Measurements from ENCODE around the gene PILRA. TPM values are rescaled to one million over a fixed set of nuclear protein-coding genes. Genes with fewer than 3 reads are reported as not detected.
"Not testable (repeated sequence)": the region's sequence is repeated elsewhere in the genome, so short reads cannot be mapped to it uniquely, and the experiment has no call there.

Gene PILRA
- total and polyA plus RNA-seq, 2 experiments from 2014 or later = 1.7 TPM; not detected in 1

- Histone ChIP-seq H2AFZ (peak overlapping the region; percentile 91), H3K4me3 (peak overlapping the region; percentile 97), H3K27me3 (replicated peaks; ENCODE audit: insufficient read depth) (no peaks in the 10 kb centered on the region), H3K79me2 (ENCODE audit: insufficient read depth) (peaks cover 52% of the 10 kb centered on the region), H3K4me1 (ENCODE audit: insufficient read depth) (peaks cover 19% of the 10 kb centered on the region; the same call in 1 of the 2 replicates), H3K4me2 (ENCODE audit: unreplicated experiment) (peak overlapping the region; percentile 86), H3K9me3 (ENCODE audit: low read depth) (no peaks in the 10 kb centered on the region), H3K9ac (peak overlapping the region; percentile 95), H3K9me2 (ENCODE audit: insufficient read depth) (no peaks in the 10 kb centered on the region), H3K27ac (peak overlapping the region; percentile 81), H4K20me1 (ENCODE audit: insufficient read depth) (no peaks in the 10 kb centered on the region), H3F3A (ENCODE audit: insufficient read depth) (peaks cover 36% of the 10 kb centered on the region), H3K36me3 (ENCODE audit: low read depth) (peaks cover 3% of the 10 kb centered on the region; the same call in 1 of the 2 replicates)
- no peak for TF ChIP-seq EZH2 (IDR thresholded peaks at IDR 0.05; ENCODE audit: insufficient read depth, poor library complexity, severe bottlenecking)
- no peak for TF ChIP-seq EZH2phosphoT487 (IDR thresholded peaks at IDR 0.05; ENCODE audit: insufficient read depth, low read depth)
- DNase-seq = peak; percentile 61
- in situ Hi-C loops (cut with MboI) = no loop called here
- 5 to 6% methylated on average over 46 to 54 of the region's 81 CpGs for whole genome bisulfite sequencing, 2 experiments (ENCODE audit: low coverage in 1 of 2, low lambda C conversion rate in 2 of 2, missing lambda C conversion rate in 2 of 2)
These were observed 62.4 kb downstream of the PILRA start for GRCh38 chr7:100435401-100436304.

DNA sequence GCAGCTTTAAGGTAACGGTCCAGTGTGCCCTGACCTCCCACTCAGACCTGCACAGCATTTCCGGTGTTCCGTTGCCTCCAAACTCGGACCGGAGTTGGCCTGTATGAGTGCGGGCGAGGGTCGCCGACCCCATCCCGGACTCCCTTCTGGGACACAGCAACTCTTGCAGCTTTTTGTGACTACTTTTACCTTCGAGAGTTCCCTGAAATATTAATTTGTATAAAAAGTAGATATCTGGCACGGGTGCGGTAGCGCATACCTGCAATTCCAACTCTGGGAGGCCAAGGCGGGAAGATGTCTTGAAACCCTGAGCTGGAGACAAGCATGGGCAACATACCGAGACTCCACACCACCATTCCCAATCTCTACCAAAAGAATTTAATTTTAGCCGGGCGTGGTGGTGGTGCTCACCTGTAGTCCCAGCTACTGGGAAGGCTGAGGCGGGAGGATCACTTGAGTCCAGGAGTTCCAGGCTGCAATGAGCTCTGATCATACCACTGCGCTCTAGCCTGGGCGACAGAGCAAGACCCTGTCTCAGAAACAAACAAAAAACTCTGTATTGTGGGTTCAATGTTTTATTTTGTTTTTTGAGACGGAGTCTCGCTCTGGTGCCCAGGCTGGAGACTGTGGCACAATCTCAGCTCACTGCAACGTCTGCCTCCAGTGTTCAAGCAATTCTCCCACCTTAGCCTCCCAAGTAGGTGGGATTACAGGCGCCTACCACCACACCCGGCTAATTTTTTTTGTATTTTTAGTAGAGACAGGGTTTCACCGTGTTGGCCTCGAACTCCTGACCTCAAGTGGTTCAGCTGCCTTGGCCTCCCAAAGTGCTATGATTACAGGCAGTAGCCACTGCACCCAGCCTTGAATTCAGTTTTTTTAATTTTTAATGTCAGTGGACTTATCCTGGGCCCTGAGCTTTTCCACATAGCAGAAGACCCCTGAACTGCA, 64.1 kb downstream of the PILRA start:
- DNase-seq = no peak
- in situ Hi-C loops (cut with MboI) = no loop called here
- Histone ChIP-seq H3K36me3 (ENCODE audit: low read depth) (peaks cover 3% of the 10 kb centered on the region; the same call in 1 of the 2 replicates), H3K27ac (no peak overlapping the region), H3K79me2 (ENCODE audit: insufficient read depth) (peaks cover 35% of the 10 kb centered on the region), H3K4me1 (ENCODE audit: insufficient read depth) (peaks cover 5% of the 10 kb centered on the region; the same call in 1 of the 2 replicates), H3K4me3 (peak overlapping the region; percentile 97), H3K9me2 (ENCODE audit: insufficient read depth) (no peaks in the 10 kb centered on the region), H4K20me1 (ENCODE audit: insufficient read depth) (no peaks in the 10 kb centered on the region), H3K4me2 (ENCODE audit: unreplicated experiment) (peak overlapping the region; percentile 86), H3K27me3 (replicated peaks; ENCODE audit: insufficient read depth) (no peaks in the 10 kb centered on the region), H3F3A (ENCODE audit: insufficient read depth) (peaks cover 30% of the 10 kb centered on the region), H2AFZ (peak overlapping the region; percentile 91), H3K9ac (peak overlapping the region; percentile 95), H3K9me3 (ENCODE audit: low read depth) (no peaks in the 10 kb centered on the region)
- WGBS, 2 experiments (ENCODE audit: low coverage in 1 of 2, low lambda C conversion rate in 2 of 2, missing lambda C conversion rate in 2 of 2) = 81 to 83% methylated on average over 27 to 28 of the region's 28 CpGs
- no peak for TF ChIP-seq EZH2phosphoT487 (IDR thresholded peaks at IDR 0.05; ENCODE audit: insufficient read depth, low read depth)
- TF ChIP-seq EZH2 (IDR thresholded peaks at IDR 0.05; ENCODE audit: insufficient read depth, poor library complexity, severe bottlenecking) = no peak

GRCh38 chr7:100438172-100438571, 64.9 kb downstream of the PILRA start:
- peaks cover 5% of the 10 kb centered on the region; the same call in 1 of the 2 replicates for H3K4me1 ChIP-seq (ENCODE audit: insufficient read depth)
- H3F3A ChIP-seq (ENCODE audit: insufficient read depth) = peaks cover 30% of the 10 kb centered on the region
- no peak overlapping the region for H3K27ac ChIP-seq
- no peaks in the 10 kb centered on the region for H3K9me2 ChIP-seq (ENCODE audit: insufficient read depth)
- peaks cover 27% of the 10 kb centered on the region for H3K79me2 ChIP-seq (ENCODE audit: insufficient read depth)
- no peak overlapping the region for H2AFZ ChIP-seq
- H3K4me3 ChIP-seq = no peak overlapping the region
- H3K27me3 ChIP-seq (replicated peaks; ENCODE audit: insufficient read depth) = no peaks in the 10 kb centered on the region
- in situ Hi-C loops (cut with MboI) = no loop called here
- WGBS, 2 experiments (ENCODE audit: low coverage in 1 of 2, low lambda C conversion rate in 2 of 2, missing lambda C conversion rate in 2 of 2) = 51 to 52% methylated on average over 2 of the region's 2 CpGs
- H3K9me3 ChIP-seq (ENCODE audit: low read depth) = no peaks in the 10 kb centered on the region
- no peak for DNase-seq
- H3K36me3 ChIP-seq (ENCODE audit: low read depth) = peaks cover 3% of the 10 kb centered on the region; the same call in 1 of the 2 replicates
- H3K4me2 ChIP-seq (ENCODE audit: unreplicated experiment) = no peak overlapping the region
- H3K9ac ChIP-seq = no peak overlapping the region
- TF ChIP-seq EZH2phosphoT487 (IDR thresholded peaks at IDR 0.05; ENCODE audit: insufficient read depth, low read depth) (no peak), EZH2 (IDR thresholded peaks at IDR 0.05; ENCODE audit: insufficient read depth, poor library complexity, severe bottlenecking) (no peak)
- no peaks in the 10 kb centered on the region for H4K20me1 ChIP-seq (ENCODE audit: insufficient read depth)

DNA sequence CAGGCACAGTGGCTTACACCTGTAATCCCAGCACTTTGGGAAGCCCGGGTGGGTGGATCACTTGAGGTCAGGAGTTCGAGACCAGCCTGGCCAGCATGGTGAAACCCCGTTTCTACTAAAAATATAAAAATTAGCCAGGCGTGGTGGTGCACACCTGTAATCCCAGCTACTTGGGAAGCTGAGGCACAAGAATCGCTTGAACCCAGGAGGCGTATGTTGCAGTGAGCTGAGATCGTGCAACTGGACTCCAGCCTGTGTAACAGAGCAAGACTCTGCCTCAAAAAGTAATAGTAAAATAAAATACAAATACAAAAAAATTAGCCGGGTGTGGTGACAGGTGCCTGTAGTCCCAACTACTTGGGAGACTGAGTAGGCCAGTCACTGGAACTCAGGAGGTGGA, 65.4 kb downstream of the PILRA start:
- 0 out of 2 replicates have a peak overlapping the region, but pooled peaks have one; percentile 59 for H3K27ac ChIP-seq
- H3K4me2 ChIP-seq (ENCODE audit: unreplicated experiment); H3K4me3 ChIP-seq; DNase-seq; in situ Hi-C loops (cut with MboI); H3K9ac ChIP-seq; H3K9me3 ChIP-seq (ENCODE audit: low read depth); H3K36me3 ChIP-seq (ENCODE audit: low read depth); H3K27me3 ChIP-seq (replicated peaks; ENCODE audit: insufficient read depth); H3K9me2 ChIP-seq (ENCODE audit: insufficient read depth); H4K20me1 ChIP-seq (ENCODE audit: insufficient read depth); H3K4me1 ChIP-seq (ENCODE audit: insufficient read depth): not testable (repeated sequence)
- H3K79me2 ChIP-seq (ENCODE audit: insufficient read depth) = peaks cover 22% of the 10 kb centered on the region
- H2AFZ ChIP-seq = peak overlapping the region; percentile 63; the same call in 1 of the 2 replicates
- 84 to 87% methylated on average over 8 of the region's 8 CpGs for WGBS, 2 experiments (ENCODE audit: low coverage in 1 of 2, low lambda C conversion rate in 2 of 2, missing lambda C conversion rate in 2 of 2)
- H3F3A ChIP-seq (ENCODE audit: insufficient read depth) = peaks cover 31% of the 10 kb centered on the region

DNA sequence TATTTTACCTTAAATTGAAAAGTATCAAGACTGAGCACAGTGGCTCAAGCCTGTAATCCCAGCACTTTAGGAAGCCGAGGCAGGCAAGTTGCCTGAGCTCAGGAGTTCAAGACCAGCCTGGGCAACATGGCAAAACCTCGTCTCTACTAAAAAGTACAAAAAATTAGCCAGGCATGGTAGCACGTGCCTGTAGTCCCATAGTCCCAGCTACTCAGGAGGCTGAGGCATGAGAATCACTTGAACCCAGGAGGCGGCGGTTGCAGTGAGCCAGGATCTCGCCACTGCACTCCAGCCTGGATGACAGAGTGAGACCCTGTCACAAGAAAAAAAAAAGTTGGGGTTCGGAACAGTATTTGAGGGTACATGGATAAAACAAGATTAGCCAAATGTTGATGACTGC, 66.0 kb downstream of the PILRA start:
- H3K27me3 ChIP-seq (replicated peaks; ENCODE audit: insufficient read depth); H3K4me3 ChIP-seq; H3K9me2 ChIP-seq (ENCODE audit: insufficient read depth); H4K20me1 ChIP-seq (ENCODE audit: insufficient read depth); H3K36me3 ChIP-seq (ENCODE audit: low read depth); DNase-seq; H3K4me2 ChIP-seq (ENCODE audit: unreplicated experiment); H3K9me3 ChIP-seq (ENCODE audit: low read depth); in situ Hi-C loops (cut with MboI): not testable (repeated sequence)
- Histone ChIP-seq H3K27ac (peak overlapping the region; percentile 59), H3K4me1 (ENCODE audit: insufficient read depth) (peaks cover 11% of the 10 kb centered on the region), H3F3A (ENCODE audit: insufficient read depth) (peaks cover 32% of the 10 kb centered on the region), H3K79me2 (ENCODE audit: insufficient read depth) (peaks cover 17% of the 10 kb centered on the region), H2AFZ (peak overlapping the region; percentile 63), H3K9ac (peak overlapping the region; percentile 14; the same call in 1 of the 2 replicates)
- WGBS, 2 experiments (ENCODE audit: low coverage in 1 of 2, low lambda C conversion rate in 2 of 2, missing lambda C conversion rate in 2 of 2) = 80 to 84% methylated on average over 7 of the region's 7 CpGs
